Inflammatory macrophage treated with lipopolysaccharide for 1 hour (primary cell): Measurements from ENCODE around the gene EXD3.

Experiments
- DNase-seq, 2 donors: peaks; one replicate each; pipeline ENCODE4 v3.0.0-alpha.2; 2020 to 2022

EXD3 gene

GRCh38 chr9:137313326-137313936 lies 109.5 kb downstream of the EXD3 start:
- DNase-seq, result no peak

DNA sequence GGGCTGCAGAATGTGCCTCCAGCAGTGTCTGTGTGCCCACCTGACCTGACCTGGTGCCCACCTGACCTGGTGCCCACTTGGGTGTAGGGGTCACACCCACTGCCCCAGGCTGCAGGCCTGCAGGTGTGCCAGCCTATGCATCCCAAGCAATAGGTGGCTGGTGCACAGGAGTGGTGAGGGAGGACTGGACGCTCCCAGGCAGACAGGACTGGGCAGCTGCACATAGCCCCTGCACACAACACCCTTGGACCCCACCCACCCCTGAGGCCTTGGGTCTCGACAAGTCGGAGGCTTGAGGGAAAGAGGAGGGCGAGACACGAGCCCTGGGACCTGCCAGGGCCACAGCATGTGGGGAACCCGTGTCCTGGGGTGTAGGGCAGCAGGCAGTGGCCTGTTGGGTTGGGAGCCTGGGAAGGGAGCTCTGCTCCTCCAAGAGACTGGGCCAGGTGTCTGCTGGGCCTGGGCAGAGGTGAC lies 110.1 kb downstream of the EXD3 start:
- no peak for DNase-seq

DNA sequence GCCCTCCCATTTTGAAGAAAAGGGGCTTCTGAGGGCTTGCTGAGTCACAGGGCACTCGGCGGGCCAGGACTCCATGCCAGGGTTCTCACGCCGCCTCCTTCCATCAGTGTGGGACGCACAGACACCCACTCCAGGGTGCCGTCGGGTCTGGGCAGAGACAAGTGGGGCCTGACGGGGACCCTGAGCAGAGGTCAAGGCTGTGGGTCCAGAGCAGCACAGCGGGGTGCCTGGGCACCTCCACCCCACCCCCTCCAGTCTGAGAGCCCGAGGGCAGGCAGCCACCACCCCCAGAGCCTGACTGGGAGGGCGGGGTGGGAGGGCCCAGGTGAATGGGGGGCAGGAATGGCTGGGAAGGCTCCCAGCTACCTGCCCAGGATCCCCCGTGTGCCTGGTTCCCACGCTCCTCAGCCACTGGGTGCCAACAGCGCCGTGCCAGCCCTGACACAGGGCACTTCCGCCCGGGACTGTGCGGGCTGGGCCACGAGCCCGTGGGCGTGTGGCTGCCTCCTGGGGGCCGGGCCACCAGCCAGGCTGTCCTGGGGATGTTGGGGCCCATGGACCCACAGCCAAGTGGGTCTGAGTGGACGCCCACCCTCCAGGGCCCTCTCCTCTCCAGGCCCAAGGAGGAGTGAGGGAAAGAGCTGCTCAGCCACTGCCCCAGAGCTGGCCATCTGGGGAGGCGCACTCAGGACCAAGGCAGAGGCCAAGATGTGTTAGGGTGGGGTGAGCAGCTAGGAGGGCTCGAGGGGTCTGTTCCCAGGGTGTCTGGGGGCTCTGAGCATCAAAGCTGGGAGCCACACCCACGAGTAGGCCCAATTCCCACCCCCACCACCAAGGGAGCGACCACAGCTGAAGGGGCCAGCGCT lies 110.7 kb downstream of the EXD3 start:
- DNase-seq, result no peak

DNA sequence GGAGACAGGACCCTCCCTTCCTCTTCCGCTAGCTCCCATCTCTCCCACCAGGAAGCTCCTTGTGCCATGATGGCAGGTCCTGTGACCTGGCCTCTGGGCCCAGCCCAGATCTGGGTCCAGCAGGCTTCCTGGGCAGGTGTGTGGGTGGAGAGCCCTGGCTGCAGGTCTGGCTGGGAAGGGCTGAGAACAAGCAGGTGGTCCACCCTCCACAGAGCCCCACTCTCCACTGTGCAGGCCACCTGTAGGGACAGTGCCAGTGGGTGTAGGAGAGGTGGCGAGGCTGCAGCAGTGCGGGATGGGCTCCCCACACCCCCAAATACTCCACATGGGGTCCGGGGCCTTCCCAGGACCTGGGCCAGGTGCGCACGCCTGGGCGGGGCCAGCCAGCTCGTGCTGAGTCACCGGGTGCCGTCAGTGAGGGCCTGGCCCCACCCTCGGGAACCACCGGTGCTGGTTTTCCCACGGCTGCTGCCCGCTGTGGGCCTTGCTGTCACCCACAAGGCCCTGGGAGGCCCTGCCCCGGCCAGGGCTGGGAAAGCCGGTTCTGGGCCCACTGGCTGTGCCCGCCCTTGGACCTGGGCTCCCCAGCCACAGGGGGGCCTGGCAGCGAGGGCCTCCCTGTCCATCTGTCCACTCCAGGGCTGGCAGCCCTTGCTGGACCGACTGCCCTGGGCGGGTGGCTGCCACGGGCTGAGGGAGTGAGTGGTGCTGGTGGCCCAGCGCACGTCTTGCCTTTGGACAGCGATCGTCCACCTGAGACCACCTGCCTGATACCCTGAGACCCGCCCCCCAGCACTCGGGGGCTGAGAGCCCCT lies 111.6 kb downstream of the EXD3 start:
- DNase-seq, result no peak

DNA sequence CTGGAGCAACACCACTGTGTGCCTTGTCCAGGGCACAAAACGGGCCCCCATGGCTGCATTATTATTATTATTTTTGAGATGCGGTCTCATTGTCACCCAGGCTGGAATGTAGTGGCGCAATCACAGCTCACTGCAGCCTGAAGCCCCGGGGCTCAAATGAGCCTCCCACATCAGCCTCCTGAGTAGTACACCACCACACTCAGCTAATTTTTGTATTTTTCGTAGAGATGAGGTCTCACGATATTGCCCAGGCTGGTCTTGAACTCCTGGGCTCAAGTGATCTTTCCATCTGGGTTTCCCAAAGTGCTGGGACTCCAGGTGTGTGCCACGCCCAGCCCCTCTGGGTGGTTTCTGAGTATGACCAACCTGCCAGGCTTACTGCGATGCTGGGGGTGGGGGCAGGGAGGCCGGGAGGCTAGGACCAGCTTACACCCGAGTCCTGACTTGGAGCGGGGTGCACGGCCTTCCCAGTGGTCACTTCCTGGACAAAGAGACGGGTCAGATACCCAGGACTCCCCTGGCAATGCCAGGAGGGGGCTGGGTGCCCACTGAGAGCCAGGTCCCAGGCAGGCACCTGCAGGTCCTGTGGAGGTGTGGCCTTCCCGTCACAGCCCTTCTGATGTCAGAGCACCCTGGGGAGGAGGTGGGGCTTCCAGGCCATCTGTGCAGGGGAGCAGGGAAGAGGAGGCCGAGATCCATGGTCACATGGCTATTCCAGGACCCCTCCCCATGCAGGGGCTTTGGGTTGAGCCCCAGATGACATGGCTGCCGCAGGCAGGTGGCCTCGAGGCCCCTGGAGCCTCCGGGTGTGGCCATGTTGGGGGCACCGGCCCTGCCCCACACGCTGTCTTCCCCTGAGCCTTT lies 112.5 kb downstream of the EXD3 start:
- no peak for DNase-seq

DNA sequence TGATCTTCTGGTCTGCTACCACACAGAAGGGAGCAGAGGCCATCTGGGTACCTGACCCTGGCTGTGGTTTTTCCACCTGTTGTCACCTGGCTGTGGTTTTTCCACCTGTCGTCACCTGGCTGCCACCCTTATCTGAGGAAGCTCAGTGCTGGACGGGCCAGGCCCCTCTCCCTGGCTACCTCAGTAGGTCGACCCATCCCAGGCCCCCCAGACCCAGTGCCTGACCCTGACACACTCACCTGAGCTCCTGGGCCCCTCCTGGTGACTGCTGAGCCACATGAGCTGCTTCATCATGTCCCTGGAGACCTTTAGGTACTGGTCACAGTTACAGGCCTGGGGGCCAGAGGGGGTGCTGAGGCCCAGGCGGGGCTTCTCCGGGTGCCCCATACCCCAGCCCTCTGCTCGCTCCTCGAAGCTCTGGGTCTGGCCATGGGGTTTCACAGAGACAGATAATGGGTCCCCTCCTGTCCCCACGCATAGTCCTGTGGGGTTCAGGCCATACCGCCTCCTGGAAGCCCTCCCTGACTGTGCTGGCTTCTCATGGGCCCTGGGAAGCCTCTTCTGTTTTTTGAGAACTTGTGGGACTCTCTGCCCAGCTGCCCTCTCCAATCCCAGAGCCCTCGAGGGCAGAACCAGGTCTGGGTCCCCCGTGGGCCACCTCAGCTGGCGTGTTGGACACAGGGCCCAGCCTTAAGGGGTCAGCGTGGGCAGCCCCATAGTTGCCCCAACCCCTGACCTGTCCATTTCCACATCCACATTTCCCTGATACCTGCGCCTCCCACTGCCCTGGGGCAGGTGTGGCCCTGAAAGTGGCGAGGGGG lies 113.4 kb downstream of the EXD3 start:
- DNase-seq, result no peak

- DNase-seq, result no peak
Measured at GRCh38 chr9:137308057-137308619, 114.8 kb downstream of the EXD3 start.

GRCh38 chr9:137307255-137308056 lies 115.5 kb downstream of the EXD3 start:
- DNase-seq, result peak in 1 of 2 donors; percentile 32

DNA sequence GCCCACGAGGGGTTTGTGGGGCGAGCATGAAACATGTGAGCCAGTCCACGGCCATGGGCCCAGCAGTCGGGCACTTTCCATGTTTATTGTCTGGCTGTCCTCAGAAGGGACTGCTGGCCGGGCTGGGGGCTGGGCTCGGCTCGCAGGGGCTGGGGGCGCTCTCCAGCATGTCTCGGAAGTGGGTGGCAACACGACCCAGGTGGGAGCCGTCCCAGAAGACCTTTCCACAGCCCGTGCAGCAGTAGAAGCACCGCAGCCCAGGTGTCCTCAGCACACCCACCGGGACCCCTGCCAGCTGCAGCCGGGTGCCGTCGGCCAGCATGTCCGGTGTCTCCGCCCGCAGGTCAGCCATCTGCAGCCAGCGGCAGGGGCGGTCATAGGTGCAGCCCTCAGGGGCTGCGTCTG lies 116.1 kb downstream of the EXD3 start:
- no peak for DNase-seq

GRCh38 chr9:137306066-137306849 lies 116.7 kb downstream of the EXD3 start:
- DNase-seq, result no peak

DNA sequence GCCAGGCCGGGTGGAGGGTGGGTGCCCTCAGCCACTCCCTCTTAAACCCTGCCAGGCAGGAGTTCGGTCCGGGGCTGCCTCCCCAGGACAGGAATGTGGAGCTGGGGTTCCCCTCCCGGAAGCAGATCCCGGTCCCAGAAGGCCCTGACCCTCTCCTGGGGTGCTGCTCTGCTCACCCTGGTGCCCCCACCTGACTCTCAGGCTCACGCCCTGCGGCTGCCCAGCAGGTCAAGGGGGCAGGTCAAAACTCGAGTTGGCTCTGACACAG lies 117.2 kb downstream of the EXD3 start:
- no peak for DNase-seq

DNA sequence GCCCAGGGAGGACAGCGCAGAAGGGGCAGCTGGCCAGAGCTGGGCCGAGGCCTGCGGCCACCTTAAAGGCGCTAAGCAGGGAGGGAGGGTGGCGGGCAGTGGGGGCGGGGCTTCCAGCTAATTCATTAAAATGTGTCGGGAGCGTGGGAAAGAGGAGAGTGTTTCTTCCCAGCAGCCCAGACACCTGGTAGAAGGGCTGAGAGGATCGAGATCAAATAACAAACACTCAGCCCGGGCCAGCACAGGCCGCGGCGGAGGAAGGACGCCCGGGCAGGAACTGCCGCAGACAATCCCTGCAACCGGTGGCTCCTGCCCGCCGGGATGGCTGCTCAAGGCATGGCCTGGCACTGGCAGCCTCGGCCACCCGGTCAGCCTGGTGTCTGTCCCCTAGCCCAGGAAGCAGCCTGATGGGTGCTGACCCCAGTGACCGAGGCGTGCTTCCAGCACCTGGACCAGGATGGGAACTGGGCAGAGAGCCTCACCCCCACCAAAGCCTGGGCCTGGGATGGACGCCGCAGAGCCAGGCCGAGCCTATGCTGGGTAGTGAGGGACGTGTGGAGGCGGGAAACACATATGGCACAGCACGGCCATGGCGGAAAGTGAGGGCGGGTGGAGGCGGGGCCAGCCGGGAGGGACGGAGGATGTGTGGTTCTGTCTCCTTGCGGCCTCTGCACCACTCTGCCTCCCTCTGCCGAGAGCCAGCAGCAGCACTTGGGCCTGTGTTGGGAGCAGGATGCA lies 117.7 kb downstream of the EXD3 start:
- peak; percentile 43 to 71 for DNase-seq

GRCh38 chr9:137304383-137305059 lies 118.4 kb downstream of the EXD3 start:
- DNase-seq, result no peak

DNA sequence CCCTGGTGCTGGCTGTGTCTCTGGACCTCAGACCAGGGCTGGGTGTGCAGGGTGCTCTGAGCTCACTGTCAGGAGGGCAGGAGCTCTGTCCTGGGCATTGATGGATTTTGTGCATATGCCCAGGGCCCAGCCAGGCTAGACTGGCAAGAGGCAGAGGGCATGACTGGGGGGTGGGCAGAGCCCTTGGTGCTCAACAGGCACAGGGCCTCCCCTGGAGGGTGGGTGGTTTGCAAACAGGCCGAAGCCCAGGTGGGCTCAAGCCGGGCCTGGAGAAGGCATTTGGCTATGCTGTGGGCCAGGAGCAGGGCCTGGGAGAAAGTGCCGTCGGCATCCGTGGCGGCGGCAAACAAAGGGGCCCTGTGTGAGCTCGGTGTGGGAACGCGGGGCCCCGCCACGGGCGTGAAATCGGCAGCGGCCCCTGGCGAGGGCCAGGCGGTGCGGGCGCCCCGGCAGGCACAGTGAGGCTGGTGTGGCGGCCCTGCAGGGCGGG lies 119.0 kb downstream of the EXD3 start:
- DNase-seq, result no peak

DNA sequence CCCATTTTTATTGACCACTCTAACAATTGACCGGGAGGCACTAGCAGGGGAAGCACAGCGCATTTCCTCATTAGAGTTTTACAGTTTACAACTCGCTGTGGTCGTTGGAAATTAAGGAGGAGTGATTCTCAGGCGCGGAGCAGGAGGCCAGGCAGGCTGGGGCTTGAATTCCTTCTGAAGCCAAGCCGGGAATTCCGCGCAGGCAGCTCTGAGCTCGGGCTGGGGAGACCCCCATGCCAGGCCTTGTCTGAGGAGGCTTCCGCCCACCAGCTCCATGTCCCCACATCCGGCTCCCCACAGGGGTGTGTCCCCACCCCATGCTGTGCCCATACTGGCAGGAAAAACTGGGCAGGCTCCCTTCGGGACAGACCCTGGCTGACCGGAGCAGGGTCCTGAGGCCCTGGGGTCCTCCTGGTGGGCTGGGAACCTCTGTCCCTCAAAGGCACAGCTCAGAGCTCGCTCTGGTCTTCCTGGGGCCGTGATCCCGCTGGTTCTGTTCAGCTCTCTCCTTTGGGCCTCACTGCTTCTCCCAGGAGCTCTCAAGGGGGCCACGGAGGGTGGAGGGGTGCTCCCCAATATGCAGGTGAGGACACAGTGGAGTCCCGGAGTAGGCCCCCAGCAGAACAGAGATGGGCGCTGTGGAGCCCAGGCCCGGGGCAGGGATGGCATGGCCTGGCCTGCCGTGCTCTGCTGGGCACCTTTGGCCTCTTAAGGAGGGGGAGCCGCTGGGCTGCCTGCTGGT lies 119.6 kb downstream of the EXD3 start:
- no peak for DNase-seq

DNA sequence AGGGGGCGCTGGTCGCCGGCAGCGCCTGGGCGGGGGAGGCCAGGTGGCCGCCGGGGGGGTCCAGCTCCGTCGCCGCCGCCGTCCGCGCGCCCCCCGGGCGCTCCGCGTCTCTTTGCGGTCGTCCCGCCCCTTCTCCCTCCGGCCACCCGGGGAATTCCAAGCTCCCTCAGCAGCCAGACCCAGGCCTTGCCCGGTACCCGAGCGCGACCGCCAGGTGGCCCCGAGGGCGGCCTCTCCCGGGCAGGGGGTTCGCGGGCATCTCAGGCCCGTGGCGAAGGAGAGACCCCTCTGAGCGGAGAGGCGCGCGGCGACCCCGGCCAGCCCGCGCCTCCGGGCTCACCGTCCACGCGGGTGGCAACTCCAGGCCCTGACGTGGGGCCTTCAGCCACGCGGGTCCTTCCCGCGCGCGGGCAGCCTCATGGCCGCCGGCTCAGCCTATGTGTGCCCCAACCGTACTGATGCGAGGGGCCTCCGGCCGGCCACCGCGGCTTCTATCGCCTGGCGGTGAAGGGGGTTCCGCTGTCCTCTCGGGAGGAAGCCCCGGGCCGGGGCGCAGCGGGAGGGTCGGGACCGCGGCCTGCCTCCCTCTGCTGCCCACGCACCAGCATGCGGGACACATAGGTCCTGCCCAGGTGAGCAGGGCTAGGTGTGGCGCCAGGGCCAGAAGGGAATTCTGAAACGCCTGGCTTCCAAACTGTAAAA lies 120.4 kb downstream of the EXD3 start:
- peak in 1 of 2 donors; percentile 51 for DNase-seq

- DNase-seq, result peak; percentile 80 to 90
Measured at GRCh38 chr9:137302118-137302448, 120.9 kb downstream of the EXD3 start, which contains the start of gene NRARP. TSS of gene NRARP (minus strand) at chr9:137302271. CDS start at chr9:137301928, 343 bp downstream.
